ENCODE results near the gene GLP2R.

GLP2R gene

DNA sequence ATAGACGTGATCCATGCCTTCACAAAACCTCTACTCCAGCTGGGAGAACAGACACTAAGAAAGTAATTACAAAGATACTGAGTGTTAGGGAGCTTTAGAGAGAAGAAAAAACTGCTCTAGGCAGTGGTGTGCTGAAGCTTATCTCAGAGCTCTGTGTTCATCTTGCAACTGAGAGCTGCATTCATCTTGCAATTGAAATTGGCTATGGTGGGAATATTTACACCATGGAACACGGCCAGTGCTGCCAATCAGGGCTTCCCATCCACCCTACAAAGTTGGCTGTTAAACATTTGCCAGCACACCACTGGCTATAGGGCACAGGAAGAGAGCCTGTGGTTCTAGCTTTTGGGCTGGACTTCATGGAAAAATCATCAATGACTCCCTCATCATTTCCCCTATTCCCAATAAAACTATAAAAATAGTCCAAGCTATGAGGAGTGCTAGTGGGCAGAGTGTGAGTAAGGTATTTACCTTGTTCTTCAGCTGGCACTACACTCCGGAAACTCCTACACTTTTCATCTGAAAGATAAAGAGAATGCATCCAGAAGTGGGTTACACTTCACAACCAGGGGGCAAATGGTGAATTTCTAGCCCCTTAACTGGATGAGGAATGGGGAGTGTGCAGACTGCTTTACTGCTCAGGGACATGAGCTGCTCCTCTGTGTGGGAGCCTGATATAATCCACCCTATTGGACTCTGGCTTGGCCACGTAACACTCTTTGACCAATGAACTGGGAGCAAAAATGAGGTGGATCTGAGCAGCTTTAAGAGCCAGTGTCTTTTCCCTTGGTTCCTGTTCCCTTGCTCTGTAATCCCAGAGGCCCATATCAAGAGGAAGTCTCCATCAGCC lies 15.4 kb upstream of the GLP2R start:
- DNase-seq, result no peak
- in situ Hi-C loops (cut with MboI; ENCODE audit: low pct_unique_long_range_greater_than_20kb, low sequenced_read_pairs), result no loop called here

DNA sequence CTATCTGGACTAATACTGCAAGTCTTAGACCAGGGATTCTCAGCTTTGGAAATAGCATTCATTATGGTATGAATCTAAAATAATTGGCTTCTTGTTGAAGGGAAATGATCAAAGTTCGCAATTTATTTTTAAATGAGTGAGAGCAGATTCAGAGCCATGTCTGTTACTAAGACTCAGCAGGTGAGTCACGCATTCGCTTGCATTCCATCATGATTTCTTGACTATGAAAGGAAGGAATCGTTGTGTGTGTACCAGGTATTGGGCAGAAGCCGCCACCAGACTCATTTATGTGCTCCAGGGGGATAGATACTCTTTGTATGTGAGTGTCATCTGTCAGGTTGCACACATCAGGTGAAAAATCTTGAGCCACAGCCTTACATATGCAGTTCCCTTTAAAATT lies 14.6 kb upstream of the GLP2R start:
- in situ Hi-C loops (cut with MboI; ENCODE audit: low pct_unique_long_range_greater_than_20kb, low sequenced_read_pairs), result no loop called here
- no peak for DNase-seq

DNA sequence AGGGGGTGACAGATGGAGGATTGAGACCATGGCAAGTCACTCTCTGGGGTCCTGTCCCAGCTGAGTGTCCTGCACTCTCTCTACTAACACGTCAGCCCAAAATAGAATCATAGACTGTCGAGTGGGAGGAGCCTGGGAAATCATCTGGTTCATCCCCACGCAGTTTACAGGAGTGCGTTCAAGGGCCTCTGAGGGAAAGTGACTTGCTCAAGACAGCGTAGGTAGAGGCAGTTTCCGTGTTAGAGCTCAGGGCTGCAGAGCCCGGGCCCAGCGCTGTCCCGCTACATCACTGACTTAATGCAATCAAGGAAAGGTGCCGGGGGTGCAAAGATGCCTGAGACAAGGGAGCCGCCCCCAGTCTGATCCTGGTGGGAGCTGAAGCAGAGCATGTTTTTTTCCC lies 14.2 kb upstream of the GLP2R start:
- DNase-seq, result no peak
- in situ Hi-C loops (cut with MboI; ENCODE audit: low pct_unique_long_range_greater_than_20kb, low sequenced_read_pairs), result no loop called here

DNA sequence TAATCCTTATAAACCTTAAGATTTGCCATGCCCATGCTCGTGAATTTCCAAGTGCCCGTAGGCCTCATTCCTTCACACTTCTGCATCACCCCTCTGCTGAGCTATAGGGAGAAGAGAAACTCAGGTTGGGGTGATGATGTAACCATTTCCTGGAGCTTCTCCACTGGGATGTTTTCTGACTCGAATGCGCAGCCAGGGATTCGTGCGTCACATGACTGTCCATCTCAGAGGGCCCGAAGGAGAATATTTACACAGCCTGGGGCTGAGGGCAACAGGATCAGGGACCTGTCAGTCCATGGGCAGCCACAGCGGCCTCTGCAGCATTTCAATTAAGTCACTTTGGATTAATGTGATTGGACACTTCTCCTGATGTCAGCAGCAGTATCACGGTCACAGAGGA lies 12.6 kb upstream of the GLP2R start:
- in situ Hi-C loops (cut with MboI; ENCODE audit: low pct_unique_long_range_greater_than_20kb, low sequenced_read_pairs), result no loop called here

DNA sequence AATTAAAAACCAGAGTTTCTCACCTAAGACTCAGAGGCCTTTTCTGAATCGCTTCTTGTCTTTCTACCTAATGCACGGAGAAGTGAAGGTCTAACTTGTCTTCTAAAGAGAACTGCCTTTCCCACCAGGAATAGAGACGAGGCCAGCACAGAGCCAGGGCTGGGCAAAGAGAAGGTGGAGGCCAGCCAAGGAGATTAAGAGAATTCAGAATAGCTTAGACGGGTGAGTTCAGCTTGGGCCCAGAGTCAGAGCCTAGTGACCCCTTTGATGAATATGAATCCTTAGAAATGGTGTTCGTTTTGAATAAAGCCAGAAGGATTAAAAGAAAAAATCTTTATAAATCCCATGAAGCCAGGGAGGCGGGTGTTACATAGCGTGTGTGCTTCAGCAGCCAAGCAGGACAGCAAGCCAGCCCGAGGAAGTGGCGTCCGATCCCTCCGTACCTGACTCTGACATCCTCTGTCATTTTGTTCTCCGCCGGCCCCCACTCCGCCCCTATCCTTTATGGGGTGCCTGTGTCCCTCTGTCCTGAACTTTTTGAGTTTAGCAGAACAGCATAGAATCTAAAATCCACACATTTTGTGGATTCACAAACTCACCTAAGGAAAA lies 11.3 kb upstream of the GLP2R start:
- in situ Hi-C loops (cut with MboI; ENCODE audit: low pct_unique_long_range_greater_than_20kb, low sequenced_read_pairs), result no loop called here
- DNase-seq, result no peak

More for the DNA sequence above, 12.6 kb upstream of the GLP2R start:
- no peak for DNase-seq

DNA sequence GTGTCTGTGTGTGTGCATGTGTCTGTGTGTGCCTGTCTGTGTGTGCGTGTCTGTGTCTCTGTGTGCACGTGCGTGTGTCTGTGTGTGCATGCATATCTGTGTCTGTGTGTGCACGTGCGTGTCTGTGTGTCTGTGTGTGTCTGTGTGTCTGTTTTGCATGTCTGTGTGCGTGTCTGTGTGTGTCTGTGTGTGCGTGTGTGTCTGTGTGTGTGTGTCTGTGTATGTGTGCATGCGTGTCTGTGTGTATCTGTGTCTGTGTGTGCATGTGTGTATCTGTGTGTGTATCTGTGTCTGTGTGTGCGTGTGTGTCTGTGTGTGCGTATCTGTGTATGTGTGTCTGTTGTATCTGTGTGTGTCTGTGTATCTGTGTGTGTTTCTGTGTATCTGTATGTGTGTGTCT lies 9.3 kb upstream of the GLP2R start:
- no peak for DNase-seq
- in situ Hi-C loops (cut with MboI; ENCODE audit: low pct_unique_long_range_greater_than_20kb, low sequenced_read_pairs), result no loop called here

DNA sequence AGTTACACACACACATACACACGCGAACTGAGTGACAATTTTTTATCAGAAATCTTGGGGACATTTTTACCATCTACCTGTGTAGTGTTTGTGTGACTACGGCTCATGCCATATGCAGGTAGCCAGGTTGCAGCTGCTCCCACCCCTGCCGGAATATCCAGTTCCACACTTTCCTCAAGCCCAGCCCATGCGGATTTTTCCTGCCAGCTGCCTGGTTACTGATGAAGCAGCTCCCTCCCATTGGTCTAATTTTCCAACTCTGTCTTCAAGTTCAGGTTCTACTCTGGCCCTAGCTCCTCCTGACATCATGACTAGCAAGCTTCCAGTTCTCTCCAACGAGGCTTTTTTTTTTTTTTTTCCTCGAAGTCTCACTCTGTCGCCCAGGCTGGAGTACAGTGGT lies 8.6 kb upstream of the GLP2R start:
- no peak for DNase-seq
- in situ Hi-C loops (cut with MboI; ENCODE audit: low pct_unique_long_range_greater_than_20kb, low sequenced_read_pairs), result no loop called here

DNA sequence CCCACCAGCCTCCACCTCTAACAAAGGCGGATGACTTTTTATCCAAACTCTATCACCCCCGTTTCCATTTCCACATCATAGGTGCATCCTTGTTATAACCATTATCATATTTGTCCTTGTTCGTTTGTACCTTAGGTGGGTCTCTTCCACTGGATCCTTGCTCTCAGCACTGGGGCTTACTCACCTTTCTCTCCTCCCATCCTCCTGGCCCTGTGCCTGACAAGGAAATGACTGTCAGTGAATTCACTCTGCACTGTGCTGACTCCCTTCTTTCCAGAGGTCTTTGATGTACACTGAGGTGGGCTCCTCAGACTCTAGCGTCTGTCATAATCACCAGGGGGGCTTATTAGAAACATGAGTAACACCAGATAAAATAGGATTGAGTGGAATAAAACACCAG lies 7.0 kb upstream of the GLP2R start:
- in situ Hi-C loops (cut with MboI; ENCODE audit: low pct_unique_long_range_greater_than_20kb, low sequenced_read_pairs), result no loop called here
- no peak for DNase-seq

DNA sequence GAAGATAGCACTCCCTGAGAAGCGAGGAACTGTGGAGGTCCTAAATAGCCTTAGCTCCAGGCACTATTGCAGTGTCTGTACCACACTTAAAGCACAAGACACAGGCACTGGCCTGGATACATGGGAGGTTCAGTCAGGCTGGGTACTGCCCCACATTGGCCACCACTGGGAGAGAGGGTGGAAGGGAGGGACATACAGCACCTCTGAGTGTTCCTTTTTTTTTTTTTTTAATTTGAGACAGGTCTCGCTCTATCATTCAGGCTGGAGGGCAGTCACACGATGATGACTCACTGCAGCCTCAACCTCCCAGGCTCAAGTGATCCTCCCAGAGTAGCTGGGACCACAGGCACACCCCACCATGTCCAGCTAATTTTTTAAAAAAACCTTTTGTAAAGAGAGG lies 5.3 kb upstream of the GLP2R start:
- no peak for DNase-seq
- in situ Hi-C loops (cut with MboI; ENCODE audit: low pct_unique_long_range_greater_than_20kb, low sequenced_read_pairs), result no loop called here

DNA sequence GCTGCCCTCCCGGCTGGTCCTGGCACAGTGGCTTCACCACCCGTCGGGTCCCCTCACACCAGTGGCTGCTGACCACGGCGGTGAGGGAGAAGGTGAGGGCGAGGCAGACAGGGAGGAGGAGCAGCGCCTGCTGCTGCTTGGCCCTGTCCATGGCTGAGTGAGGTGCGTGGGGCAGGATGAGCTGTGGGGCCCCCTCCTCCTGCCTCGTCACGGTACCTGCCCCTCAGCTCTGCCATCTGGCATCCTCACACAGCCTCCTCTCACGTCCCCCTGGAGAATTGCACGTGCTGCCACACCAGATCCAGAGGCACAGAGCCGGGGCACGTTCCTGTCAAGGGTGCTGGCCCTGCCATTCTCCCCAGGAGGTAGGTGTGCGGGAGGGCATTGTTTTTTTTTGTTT lies 3.8 kb upstream of the GLP2R start, which contains the start of gene GSG1L2:
Gene GSG1L2, minus strand, starts transcription at position 159 of the 400 bp plus-strand sequence. Its CDS starts 8 bp downstream, at position 151.
- DNase-seq, result no peak
- in situ Hi-C loops (cut with MboI; ENCODE audit: low pct_unique_long_range_greater_than_20kb, low sequenced_read_pairs), result no loop called here

DNA sequence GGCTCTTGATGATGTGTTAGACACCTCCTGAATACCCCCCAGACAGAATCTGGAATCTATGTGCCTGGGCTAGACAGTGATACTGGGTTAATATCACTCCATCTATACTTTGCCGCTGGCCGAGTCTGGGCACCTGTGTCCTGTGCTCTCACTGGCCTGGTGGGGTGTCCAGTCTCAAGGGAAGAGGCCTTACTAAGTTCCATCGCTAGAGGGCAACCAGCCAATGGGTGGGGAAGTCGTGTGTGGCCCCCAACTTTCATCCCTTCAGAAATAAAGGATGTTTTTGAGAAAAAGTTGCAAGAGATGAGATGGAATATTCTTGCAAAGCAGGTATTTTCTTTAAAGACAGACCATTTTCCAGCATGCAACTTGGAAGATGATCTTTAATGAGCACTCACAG lies 1.6 kb upstream of the GLP2R start:
- in situ Hi-C loops (cut with MboI; ENCODE audit: low pct_unique_long_range_greater_than_20kb, low sequenced_read_pairs), result no loop called here
- no peak for DNase-seq

DNA sequence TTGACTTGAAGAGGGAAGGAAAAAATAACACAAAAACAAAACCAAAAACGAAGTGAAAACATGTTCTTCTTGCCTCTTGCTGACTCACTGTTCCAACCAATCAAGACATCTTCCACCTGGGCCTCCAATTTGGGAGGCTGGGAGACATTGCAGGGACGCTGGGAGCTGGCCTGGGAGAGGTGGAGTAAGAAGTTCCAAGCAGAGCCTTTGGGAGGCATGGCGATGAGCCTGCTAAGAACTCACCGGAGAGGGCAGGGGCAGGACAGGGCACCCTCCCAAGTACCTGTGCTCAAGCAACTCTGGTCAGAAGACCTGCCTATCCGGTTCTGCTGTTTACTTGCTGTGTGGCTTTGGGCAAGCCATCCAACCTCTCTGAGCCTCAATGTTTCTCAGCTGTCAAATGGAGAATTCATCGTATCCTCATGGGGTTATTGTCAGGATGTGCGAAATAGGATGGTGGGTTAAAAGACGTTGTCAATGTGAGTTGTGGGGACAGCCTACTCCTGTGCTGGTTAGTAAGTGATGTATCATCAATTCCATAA lies 856 bp upstream of the GLP2R start:
- no peak for DNase-seq
- in situ Hi-C loops (cut with MboI; ENCODE audit: low pct_unique_long_range_greater_than_20kb, low sequenced_read_pairs), result no loop called here

DNA sequence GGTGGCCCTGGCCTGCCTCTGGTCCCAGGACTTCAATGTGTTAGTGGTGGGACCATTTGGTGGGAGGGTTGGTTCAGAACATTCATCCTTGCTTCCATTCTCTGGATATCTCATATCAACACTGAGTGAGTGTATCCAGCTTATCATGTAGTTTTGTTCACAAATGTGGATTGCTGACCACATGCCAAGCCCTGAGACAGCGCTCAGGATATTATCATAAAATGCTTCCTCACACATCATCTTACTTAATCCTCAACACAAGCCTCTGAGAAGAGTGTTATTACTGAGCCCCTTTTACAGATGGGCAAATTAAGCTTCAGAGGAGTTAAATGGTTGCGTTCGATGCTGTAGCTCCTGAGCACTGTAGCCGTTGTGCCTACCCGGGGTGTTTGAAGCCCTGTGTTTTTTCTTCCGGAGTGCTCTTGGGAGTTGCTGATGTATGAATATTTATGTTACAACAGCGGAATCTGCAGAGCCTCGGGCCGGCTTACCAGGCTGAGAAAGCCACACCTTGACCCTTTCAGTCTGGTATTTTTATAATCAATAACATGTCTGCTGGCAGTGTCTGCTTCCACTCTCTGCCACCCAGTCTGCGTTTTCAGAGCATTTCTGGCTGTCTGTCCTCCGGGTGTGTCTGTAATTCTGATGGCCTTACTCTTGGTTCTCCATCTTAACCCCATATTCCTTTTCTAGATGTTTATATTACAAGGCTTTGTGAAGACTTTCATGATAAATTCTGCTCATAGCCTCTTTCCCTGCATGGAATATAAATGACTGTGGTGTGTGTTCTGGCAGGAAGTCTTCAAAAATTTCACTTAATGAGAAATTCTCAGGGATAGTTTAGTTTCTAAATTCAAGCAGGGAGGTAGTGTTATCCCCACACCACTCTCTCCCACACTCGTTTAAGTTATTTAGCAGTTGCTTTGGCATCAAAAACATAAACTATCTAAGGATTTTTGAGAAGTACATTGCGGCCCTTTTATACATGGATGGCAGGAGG lies 2.9 kb downstream of the GLP2R start:
- DNase-seq, result no peak
- in situ Hi-C loops (cut with MboI; ENCODE audit: low pct_unique_long_range_greater_than_20kb, low sequenced_read_pairs), result no loop called here

DNA sequence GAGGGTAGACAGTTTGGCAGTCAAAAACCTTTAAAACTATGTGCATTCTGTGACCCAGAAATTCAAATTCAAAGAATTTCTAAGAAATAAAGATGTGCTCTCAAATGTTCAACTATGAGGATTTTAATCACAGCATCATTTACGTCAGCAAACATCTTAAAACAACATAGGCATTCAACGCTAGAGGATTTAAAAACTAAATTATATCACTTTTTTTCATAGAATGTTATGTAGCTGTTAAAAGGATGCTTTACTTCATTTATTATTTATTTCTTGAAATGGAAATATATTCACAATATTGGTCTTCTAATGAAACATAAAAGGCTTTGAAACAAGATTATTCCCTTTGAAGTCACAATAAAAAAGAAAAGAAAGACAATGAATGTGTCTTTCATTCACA lies 3.6 kb downstream of the GLP2R start:
- DNase-seq, result no peak
- in situ Hi-C loops (cut with MboI; ENCODE audit: low pct_unique_long_range_greater_than_20kb, low sequenced_read_pairs), result no loop called here

DNA sequence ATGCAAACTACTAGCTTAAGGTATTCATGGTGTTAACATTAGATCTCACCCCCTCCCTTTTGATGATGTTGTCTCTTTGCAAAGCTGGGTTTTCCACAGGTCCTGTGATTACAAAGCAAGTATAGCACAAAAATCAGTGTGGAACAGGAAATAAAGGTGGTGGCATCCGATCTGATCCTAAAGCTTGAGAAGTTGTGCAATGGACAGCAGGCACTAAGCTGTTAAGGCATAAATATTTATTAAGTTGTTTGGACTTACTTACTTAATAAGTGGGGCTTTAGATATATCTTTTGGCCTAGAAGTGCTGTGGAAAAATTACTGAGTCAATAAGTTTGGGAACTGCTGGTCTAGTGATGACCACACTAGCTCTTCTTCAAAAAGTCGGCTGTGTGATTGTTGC lies 5.0 kb downstream of the GLP2R start:
- in situ Hi-C loops (cut with MboI; ENCODE audit: low pct_unique_long_range_greater_than_20kb, low sequenced_read_pairs), result no loop called here
- DNase-seq, result no peak

DNA sequence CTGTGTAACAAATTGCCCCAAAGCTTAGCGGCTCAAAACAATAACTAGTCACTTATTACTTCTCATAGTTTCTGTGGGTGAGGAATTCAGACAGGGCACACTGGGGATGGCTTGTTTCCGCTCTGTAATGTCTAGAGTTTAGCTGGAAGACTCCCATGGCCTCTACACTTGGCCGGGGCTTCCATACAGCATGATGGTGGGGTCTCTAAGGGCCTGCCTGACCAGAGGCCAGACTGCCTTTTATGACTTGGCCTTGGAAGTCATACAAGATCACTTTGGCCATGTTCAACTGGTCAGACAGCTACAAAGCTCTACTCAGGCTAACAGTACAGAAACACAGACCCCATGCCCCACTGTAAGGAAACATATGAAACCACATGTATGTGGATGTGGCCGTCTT lies 8.2 kb downstream of the GLP2R start:
- in situ Hi-C loops (cut with MboI; ENCODE audit: low pct_unique_long_range_greater_than_20kb, low sequenced_read_pairs), result no loop called here
- DNase-seq, result no peak

DNA sequence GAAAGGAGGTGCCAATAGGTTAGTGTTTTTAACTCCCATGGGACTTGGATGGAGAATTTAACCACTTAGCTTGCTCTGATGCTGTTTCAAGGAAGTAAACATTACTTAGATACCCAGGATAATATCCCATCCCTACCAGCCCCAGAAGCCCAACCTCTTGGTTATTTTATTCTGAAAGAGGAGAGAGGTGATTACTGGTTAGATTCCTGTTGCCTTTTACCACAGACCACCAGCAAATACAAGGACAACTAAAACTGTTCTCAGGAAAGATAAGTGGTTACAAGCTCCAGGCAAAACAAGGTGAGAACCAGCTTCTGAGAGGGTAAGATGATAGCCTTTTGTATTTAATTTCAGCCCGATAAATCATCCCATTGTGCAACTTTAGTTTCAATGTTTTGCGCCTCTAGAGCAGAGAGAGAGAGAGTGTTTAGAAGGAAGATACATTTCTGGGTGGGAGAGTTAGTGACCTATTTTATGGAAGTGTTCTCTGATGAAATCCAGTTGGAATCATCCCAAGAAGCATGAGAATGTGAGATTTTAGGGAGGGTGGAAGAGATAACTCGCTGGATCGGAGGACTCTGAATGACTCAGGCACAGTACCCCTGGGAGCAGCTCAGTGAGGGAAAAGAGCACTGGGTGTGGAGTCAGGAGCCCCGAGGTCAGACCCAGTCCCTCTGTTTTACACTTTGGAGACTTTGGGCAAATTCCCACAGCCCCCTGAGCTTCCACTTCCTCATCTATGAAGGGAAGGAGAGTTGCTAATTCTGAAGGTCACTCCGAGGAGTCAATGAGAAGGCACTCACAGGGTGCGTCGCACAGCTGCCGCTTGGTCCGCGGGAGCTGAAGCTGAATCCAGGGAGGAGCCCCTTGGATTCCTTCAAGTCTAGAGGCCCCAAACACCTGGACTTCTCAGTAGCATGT lies 12.1 kb downstream of the GLP2R start:
- in situ Hi-C loops (cut with MboI; ENCODE audit: low pct_unique_long_range_greater_than_20kb, low sequenced_read_pairs), result no loop called here
- DNase-seq, result no peak

DNA sequence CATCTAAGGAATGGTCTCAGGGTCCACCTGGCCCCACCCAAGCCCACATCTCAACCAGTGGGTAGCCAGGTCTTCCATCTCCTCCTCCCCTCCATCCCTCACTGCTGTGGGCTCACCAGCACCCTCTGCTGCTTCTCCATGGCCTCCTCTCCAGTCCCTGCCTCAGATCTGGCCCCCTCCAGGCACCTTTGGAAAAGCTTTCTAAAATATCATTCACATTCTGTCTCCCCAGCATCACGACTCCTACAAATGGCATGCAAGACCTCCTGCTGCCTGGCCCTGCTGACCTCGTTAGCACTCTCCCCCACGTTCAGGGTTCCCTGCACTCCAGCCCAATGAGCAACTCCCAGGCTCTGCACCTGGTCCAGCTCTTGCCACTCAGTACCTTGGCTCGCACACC lies 13.7 kb downstream of the GLP2R start:
- in situ Hi-C loops (cut with MboI; ENCODE audit: low pct_unique_long_range_greater_than_20kb, low sequenced_read_pairs), result no loop called here
- DNase-seq, result no peak

All from KBM-7 (cell line).